ENCODE data around the gene CD320.
"Not testable (repeated sequence)": the region's sequence is repeated elsewhere in the genome, so short reads cannot be mapped to it uniquely, and the experiment has no call there.

Gene CD320

DNA sequence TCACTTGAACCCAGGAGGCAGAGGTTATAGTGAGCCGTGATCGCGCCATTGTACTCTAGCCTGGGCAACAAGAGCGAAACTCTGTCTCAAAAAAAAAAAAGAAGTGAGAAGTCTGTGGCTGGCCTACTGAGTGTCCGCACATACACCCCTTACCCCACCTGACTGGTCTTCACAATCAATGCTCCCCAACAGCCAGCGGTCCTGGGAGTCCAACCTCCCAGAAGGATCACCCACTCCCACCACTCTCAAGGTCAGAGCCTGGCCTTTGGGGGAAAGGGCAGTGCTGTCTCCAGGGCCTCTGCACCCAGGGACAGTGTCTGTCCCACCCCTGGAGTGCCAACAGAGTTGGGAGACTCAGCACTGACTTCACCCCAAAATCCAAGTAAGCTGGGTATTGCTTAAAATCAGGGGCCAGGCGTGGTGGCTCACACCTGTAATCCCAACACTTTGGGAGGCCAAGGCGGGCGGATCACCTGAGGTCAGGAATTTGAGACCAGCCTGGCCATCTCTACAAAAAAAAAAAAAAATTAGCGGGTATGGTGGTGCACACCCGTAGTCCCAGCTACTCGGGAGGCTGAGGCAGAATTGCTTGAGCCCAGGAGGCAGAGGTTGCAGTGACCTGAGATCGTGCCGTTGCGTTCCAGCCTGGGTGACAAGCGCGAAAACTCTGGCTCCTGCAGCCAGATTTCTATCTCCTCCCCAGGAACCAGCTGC is 2.3 kb upstream of the CD320 start:
- FAIRE-seq: no peak
- no peak for DNase-seq (ENCODE audit: insufficient read length, low spot score)

DNA sequence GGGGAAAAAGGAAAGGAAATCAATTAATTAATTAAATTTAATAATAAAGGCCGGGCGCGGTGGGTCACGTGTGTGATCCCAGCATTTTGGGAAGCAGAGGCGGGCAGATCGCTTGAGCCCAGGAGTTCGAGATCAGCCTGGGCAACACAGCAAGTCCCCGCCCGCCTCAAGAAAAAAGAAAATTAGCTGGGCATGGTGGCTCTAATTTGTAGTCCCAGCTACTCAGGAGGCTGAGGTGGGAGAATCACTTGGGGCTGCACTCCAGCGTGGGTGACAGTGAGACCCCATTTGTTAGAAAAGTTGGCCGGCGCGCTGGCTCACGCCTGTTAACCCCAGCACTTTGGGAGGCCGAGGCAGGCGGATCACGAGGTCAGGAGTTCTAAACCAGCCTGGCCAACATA is 733 bp upstream of the CD320 start:
- no peak for DNase-seq (ENCODE audit: insufficient read length, low spot score)
- FAIRE-seq: no peak

- DNase-seq (ENCODE audit: insufficient read length, low spot score): no peak
Measured at GRCh38 chr19:8307400-8307964, 676 bp downstream of the CD320 start.

DNA sequence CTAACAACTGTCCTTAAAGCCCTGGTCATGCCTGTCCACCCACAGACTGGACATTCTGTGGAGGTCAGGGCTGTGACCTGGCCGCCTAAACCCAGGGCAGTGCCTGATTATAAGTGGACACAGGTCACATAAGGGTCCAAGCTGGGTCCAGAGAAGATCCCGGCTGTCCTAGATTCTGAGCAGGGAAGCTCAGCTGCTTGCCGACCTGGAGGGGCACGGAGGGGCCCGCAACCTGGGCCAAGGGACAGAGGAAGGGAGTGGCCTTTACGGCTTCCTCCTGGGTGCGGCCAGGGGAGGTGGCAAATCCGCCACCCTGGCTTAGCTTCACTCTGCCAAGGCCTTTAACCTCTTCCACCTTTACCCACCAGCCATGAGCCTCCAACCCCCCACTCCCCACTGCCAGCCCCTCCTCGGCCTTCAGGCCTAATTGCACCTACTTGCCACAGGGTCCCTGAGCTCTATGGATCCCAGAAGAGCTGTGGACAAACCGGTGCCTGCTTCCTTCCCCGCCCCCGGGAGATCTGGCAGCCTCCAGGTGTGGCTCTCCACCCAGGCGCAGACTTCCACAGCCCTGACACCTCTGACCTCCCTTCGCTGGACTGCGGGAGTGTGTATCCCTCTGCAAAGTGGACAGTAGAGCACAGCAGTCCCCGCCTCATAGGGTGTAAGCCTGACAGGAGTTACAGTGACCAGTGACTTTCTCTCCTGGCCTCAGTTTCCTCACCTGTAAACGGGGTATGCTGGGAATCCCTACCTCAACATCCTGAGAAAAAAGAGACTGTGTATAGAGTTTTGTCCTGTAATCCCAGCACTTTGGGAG is 1.7 kb downstream of the CD320 start:
- DNase-seq (ENCODE audit: insufficient read length, low spot score) (no peak), FAIRE-seq (no peak)

More at GRCh38 chr19:8307400-8307964, 676 bp downstream of the CD320 start:
- peak; percentile 81 for FAIRE-seq

- no peak for DNase-seq (ENCODE audit: insufficient read length, low spot score)
- FAIRE-seq: no peak
Measured at GRCh38 chr19:8305798-8306197, 2.4 kb downstream of the CD320 start.

DNA sequence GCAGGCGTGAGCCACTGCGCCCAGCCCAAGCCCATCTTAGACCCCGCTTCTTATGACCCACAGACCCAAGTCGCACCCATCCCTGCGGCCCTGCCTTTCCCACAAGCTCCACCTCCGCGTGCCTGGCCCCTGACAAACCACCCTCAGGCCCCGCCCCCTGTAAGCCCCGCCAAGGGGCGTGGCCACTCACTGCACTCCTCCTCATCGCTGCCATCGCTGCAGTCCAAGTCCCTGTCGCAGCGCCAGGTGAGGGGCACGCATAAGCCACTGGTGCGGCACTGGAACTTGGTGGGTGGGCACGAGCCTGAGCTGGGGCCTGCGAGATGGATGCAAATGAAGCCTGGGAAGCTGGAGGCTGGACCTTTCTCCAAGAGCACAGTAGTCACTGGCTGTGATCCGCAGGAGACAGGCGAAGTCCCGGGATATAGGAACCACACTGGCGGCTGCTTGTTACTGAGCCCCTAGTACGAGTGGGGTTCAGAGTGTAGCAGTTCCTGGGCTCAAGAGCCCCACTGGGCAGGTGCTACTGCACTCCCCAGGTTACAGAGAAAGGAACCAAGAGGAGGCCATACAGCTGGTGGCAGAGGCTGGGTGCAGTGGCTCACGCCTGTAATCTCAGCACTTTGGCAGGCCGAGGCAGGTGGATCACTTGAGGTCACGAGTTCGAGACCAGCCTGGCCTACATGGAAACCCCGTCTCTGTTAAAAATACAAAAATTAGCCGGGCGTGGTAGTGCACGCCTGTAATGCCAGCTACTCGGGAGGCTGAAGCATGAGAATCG is 3.1 kb downstream of the CD320 start:
- no peak for DNase-seq (ENCODE audit: insufficient read length, low spot score)

GRCh38 chr19:8302734-8303133 is 5.4 kb downstream of the CD320 start:
- FAIRE-seq: no peak

More for the DNA sequence above, 3.1 kb downstream of the CD320 start:
- no peak for FAIRE-seq

GRCh38 chr19:8302357-8302691 is 5.8 kb downstream of the CD320 start:
- DNase-seq (ENCODE audit: insufficient read length, low spot score) (no peak), FAIRE-seq (no peak)

More at GRCh38 chr19:8302734-8303133, 5.4 kb downstream of the CD320 start:
- no peak for DNase-seq (ENCODE audit: insufficient read length, low spot score)

DNA sequence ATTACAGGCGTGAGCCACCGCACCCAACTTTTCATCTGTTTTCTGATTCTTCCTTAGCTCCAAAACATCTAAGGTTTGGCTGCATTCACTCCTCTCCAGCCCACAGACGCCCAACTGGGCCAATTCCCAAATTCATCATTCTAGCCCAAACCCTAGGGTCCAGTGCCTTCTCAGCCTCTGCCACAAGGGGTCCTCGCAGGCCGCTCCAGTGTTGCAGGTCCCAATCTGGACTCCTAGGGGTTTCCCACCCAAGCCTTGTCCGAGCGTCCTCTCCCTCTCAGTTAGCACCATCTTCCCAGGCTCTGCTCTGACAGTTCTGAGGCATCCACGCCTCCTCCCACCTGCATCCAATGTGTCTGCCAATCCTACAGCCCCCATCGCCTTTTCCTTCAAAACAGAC is 16.8 kb downstream of the CD320 start:
- not testable (repeated sequence) for DNase-seq (ENCODE audit: insufficient read length, low spot score)
- FAIRE-seq: peak; percentile 87

GRCh38 chr19:8276508-8276907 is 31.6 kb downstream of the CD320 start:
- peak; percentile 88 for FAIRE-seq

DNA sequence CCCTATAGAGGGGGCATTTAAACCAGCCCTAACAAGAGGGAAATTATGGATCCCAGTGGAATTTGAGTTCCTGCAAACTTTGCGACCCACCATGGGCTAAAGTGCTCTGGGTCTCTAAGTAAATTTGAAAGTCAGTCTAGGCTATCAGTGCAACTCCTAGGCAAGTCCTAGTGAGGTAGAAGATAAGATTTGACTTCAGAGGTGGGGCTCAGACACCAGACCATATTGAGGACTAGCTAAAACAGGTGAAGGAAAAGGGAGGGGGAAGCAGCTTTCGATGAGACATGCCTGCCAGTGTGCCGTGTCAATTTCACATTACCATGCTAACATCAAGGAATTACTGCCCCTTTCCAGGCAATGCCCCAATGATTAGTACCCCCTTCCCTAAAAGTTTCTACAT is 38.4 kb downstream of the CD320 start:
- DNase-seq (ENCODE audit: insufficient read length, low spot score): no peak
- FAIRE-seq: no peak

More at GRCh38 chr19:8276508-8276907, 31.6 kb downstream of the CD320 start:
- DNase-seq (ENCODE audit: insufficient read length, low spot score): not testable (repeated sequence)

GRCh38 chr19:8265872-8266271 is 42.3 kb downstream of the CD320 start:
- no peak for DNase-seq (ENCODE audit: insufficient read length, low spot score)

GRCh38 chr19:8264248-8264647 is 43.9 kb downstream of the CD320 start:
- FAIRE-seq; DNase-seq (ENCODE audit: insufficient read length, low spot score): not testable (repeated sequence)

More at GRCh38 chr19:8265872-8266271, 42.3 kb downstream of the CD320 start:
- FAIRE-seq: no peak

- FAIRE-seq: no peak
- no peak for DNase-seq (ENCODE audit: insufficient read length, low spot score)
Measured at GRCh38 chr19:8262431-8262830, 45.7 kb downstream of the CD320 start.

- no peak for DNase-seq (ENCODE audit: insufficient read length, low spot score)
- no peak for FAIRE-seq
Measured at GRCh38 chr19:8261881-8262280, 46.3 kb downstream of the CD320 start.

DNA sequence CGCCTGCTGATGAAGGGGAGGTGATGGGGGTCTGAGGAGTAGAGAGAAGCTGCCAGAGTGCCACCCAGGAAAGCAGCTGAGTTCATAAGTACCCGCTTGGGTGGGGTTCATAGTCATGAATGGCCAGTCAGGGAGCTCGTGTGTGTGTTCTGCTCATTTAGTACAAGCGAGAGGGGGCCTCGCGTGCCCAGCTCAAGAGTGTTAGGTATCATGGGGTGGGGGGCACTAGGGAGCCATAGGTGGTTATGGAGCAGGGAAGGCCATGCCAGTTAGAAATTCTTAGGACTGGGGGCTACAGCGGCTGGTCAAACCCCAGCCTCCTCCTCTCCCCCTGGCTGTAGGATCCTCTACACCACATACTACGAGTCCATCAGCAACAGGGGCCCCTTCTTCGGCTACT is 46.8 kb downstream of the CD320 start:
- FAIRE-seq (no peak), DNase-seq (ENCODE audit: insufficient read length, low spot score) (no peak)

- DNase-seq (ENCODE audit: insufficient read length, low spot score) (no peak), FAIRE-seq (no peak)
Measured at GRCh38 chr19:8259922-8260247, 48.3 kb downstream of the CD320 start.

DNA sequence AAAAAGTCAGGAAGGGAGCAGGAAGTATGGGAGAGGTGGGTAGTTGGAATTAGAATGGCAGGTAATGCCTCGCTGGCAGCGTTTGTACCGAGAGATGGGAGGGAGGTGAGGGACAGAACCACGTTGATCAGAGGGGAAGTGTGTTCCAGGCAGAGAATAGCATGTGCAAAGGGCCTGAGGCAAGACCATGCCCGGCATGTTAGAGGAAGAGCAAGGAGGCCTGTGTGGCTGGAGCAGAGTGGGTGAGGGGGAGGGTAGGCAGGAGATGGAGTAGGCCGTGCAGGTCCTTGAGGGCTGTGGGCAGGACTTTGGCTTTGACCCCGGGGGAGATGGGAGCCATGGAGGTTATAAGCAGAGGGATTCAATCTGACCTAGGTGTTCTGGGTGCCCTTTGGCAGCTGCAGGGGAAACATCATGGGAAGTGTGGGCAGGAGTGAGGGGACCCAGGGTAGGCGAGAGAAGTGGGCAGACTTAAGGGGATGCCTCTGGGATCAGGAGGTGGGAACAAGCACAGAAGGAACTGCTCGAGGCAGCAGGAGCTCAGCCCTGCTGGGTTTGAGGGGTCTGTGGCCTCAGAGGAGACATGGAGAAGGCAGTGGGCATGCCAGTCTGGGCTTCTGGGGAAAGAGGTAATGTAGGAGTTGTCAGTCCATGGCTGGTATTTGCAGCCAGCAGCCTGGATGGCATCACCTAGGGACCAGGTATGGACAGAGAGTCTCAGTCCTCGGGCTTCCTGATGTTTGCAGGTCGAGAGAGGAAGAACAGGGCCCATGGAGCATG is 48.8 kb downstream of the CD320 start:
- DNase-seq (ENCODE audit: insufficient read length, low spot score): no peak

GRCh38 chr19:8257052-8257443 is 51.1 kb downstream of the CD320 start:
- FAIRE-seq: no peak

More for the DNA sequence above, 48.8 kb downstream of the CD320 start:
- no peak for FAIRE-seq

More at GRCh38 chr19:8257052-8257443, 51.1 kb downstream of the CD320 start:
- no peak for DNase-seq (ENCODE audit: insufficient read length, low spot score)
